ENCODE results near the gene PDXDC1.
"Not testable (repeated sequence)": the region's sequence is repeated elsewhere in the genome, so short reads cannot be mapped to it uniquely, and the experiment has no call there.

PDXDC1 gene

GRCh38 chr16:15016354-15016753 is 41.5 kb downstream of the PDXDC1 start:
- not testable (repeated sequence) for FAIRE-seq

GRCh38 chr16:15016951-15017580 is 42.2 kb downstream of the PDXDC1 start:
- FAIRE-seq: not testable (repeated sequence)

- not testable (repeated sequence) for FAIRE-seq
Measured at GRCh38 chr16:15021429-15021828, 46.6 kb downstream of the PDXDC1 start.

- not testable (repeated sequence) for FAIRE-seq
Measured at GRCh38 chr16:15022194-15022593, 47.4 kb downstream of the PDXDC1 start.

GRCh38 chr16:15023381-15024077 is 48.7 kb downstream of the PDXDC1 start:
- not testable (repeated sequence) for FAIRE-seq

- FAIRE-seq: not testable (repeated sequence)
Measured at GRCh38 chr16:15024858-15025199, 50.0 kb downstream of the PDXDC1 start.

- not testable (repeated sequence) for FAIRE-seq
Measured at GRCh38 chr16:15025234-15025951, 50.6 kb downstream of the PDXDC1 start.

- not testable (repeated sequence) for FAIRE-seq
Measured at GRCh38 chr16:15027051-15027450, 52.2 kb downstream of the PDXDC1 start.

- FAIRE-seq: not testable (repeated sequence)
Measured at GRCh38 chr16:15027503-15028344, 52.9 kb downstream of the PDXDC1 start.

GRCh38 chr16:15028345-15028715 is 53.5 kb downstream of the PDXDC1 start:
- not testable (repeated sequence) for FAIRE-seq

- FAIRE-seq: not testable (repeated sequence)
Measured at GRCh38 chr16:15028801-15029698, 54.2 kb downstream of the PDXDC1 start.

- not testable (repeated sequence) for FAIRE-seq
Measured at GRCh38 chr16:15029749-15030148, 54.9 kb downstream of the PDXDC1 start.

- no peak for FAIRE-seq
Measured at GRCh38 chr16:15031179-15031578, 56.4 kb downstream of the PDXDC1 start.

GRCh38 chr16:15031586-15031985 is 56.8 kb downstream of the PDXDC1 start:
- no peak for FAIRE-seq

- no peak for FAIRE-seq
Measured at GRCh38 chr16:15032547-15033308, 57.9 kb downstream of the PDXDC1 start.

- no peak for FAIRE-seq
Measured at GRCh38 chr16:15033309-15033707, 58.5 kb downstream of the PDXDC1 start.

GRCh38 chr16:15034266-15035162 is 59.7 kb downstream of the PDXDC1 start:
- FAIRE-seq: no peak

GRCh38 chr16:15035163-15035729 is 60.4 kb downstream of the PDXDC1 start:
- FAIRE-seq: no peak

- no peak for FAIRE-seq
Measured at GRCh38 chr16:15037003-15037402, 62.2 kb downstream of the PDXDC1 start.

GRCh38 chr16:15037745-15038144 is 62.9 kb downstream of the PDXDC1 start:
- FAIRE-seq: no peak
